ENCODE results near the gene HS6ST1.
A peak's percentile ranks its signal among the peaks of the same experiment; 100 is the strongest.

The HS6ST1 gene

GRCh38 chr2:128235581-128235980 lies 83.1 kb downstream of the HS6ST1 start:
- DNase-seq (ENCODE audit: low spot score), result no peak

GRCh38 chr2:128234613-128235012 lies 84.1 kb downstream of the HS6ST1 start:
- DNase-seq (ENCODE audit: low spot score), result no peak

- DNase-seq (ENCODE audit: low spot score), result no peak
Measured at GRCh38 chr2:128233790-128234395, 84.8 kb downstream of the HS6ST1 start.

- DNase-seq (ENCODE audit: low spot score), result peak; percentile 66
Measured at GRCh38 chr2:128232965-128233789, 85.5 kb downstream of the HS6ST1 start.

GRCh38 chr2:128228894-128229293 lies 89.8 kb downstream of the HS6ST1 start:
- no peak for DNase-seq (ENCODE audit: low spot score)

GRCh38 chr2:128227862-128228261 lies 90.8 kb downstream of the HS6ST1 start:
- no peak for DNase-seq (ENCODE audit: low spot score)

GRCh38 chr2:128219891-128220290 lies 98.8 kb downstream of the HS6ST1 start:
- no peak for DNase-seq (ENCODE audit: low spot score)

- DNase-seq (ENCODE audit: low spot score), result no peak
Measured at GRCh38 chr2:128217671-128218070, 101.0 kb downstream of the HS6ST1 start.

- no peak for DNase-seq (ENCODE audit: low spot score)
Measured at GRCh38 chr2:128215897-128216642, 102.6 kb downstream of the HS6ST1 start.
